GM06990 (cell line): ENCODE data around the gene AFP.

Experiments used
- DNase-seq: peaks from one replicate; pipeline ENCODE4 v3.0.0-alpha.2; 2011; ENCODE audit not compliant: insufficient read length; ENCODE audit errors: extremely low read depth
- H3K27me3 ChIP-seq: replicated peaks from 2 replicates; pipeline ENCODE4 v1.6.0; 2011; ENCODE audit warnings: low read length; ENCODE audit not compliant: control insufficient read depth, insufficient read depth
- H3K36me3 ChIP-seq: 2 replicates; pipeline ENCODE4 v1.5.1; 2011; ENCODE audit warnings: low read length; ENCODE audit not compliant: control insufficient read depth, insufficient read depth
- H3K4me3 ChIP-seq: replicated peaks from 2 replicates; pipeline ENCODE4 v1.5.1; 2011; ENCODE audit warnings: low read depth, mild to moderate bottlenecking, control low read depth, low read length
- TF ChIP-seq, protein P1 (sequence below): IDR thresholded peaks from 2 replicates; pipeline ENCODE4 v1.5.1; 2011; ENCODE audit warnings: low read length, control low read depth, mild to moderate bottlenecking, inconsistent platforms; ENCODE audit not compliant: insufficient read depth, poor library complexity, severe bottlenecking

The AFP gene

DNA sequence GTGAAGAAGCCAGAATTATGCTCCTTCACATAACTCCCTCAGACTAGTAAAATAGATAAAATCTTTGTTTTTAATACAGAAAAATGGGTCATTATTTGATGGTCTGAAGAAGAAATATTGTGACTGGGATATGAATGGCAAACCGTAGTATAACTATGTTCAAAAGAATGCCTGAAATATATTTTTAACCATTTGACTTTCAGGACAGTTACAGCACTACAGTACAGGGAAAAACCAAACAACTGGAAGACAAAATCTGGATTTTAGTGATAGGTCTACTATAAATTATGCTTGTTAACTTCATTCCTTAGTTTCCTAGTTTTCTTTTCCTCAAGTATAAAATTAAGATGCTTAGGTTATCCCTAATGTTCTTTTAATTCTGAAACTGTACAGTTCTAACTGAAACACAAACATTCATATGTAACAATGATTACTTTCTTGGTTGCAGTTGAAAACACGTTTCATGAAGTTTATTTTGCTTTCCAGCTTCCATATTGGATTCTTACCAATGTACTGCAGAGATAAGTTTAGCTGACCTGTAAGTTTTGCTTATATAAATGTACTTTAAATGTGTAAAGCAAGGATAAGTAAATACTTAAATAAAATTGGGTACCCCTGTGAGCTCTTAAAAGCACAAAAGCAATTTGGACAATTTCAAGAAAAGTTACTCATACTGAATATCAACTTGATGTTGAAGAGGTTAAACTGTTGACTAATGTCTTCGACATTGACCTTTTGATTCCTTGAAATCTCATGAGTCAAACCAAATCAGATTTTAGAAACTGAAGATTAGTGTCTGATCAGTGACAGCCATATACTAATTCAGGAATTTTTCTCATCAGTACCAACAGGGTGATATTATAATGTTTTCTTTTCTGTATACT, 895 bp downstream of the AFP start:
- TF ChIP-seq, protein P1, sequence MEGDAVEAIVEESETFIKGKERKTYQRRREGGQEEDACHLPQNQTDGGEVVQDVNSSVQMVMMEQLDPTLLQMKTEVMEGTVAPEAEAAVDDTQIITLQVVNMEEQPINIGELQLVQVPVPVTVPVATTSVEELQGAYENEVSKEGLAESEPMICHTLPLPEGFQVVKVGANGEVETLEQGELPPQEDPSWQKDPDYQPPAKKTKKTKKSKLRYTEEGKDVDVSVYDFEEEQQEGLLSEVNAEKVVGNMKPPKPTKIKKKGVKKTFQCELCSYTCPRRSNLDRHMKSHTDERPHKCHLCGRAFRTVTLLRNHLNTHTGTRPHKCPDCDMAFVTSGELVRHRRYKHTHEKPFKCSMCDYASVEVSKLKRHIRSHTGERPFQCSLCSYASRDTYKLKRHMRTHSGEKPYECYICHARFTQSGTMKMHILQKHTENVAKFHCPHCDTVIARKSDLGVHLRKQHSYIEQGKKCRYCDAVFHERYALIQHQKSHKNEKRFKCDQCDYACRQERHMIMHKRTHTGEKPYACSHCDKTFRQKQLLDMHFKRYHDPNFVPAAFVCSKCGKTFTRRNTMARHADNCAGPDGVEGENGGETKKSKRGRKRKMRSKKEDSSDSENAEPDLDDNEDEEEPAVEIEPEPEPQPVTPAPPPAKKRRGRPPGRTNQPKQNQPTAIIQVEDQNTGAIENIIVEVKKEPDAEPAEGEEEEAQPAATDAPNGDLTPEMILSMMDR, result no peak
- no peak for DNase-seq
- H3K27me3 ChIP-seq, result no peaks in the 10 kb centered on the region
- no peaks in the 10 kb centered on the region for H3K36me3 ChIP-seq
- no peak overlapping the region for H3K4me3 ChIP-seq

DNA sequence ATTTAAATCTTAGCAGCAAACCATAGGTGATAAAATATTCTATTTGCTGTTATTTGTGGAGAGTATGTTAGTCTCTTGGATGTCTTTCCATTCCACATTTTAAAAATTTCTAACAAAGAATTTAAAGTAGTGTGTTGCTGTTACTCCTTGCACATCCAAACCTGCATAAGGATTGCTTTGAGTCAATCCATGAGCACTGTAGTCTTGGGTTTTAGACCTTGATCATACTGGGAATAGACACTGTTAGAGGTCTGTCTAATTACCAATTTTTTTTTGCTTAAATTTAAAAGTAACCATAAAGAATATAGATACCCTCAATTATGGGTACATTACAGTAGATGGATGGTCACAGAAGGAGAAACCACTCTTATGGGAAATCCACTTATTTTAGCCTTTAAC, 1.5 kb downstream of the AFP start:
- TF ChIP-seq, protein P1, result no peak
- DNase-seq, result no peak
- no peak overlapping the region for H3K4me3 ChIP-seq
- no peaks in the 10 kb centered on the region for H3K27me3 ChIP-seq
- H3K36me3 ChIP-seq, result no peaks in the 10 kb centered on the region

DNA sequence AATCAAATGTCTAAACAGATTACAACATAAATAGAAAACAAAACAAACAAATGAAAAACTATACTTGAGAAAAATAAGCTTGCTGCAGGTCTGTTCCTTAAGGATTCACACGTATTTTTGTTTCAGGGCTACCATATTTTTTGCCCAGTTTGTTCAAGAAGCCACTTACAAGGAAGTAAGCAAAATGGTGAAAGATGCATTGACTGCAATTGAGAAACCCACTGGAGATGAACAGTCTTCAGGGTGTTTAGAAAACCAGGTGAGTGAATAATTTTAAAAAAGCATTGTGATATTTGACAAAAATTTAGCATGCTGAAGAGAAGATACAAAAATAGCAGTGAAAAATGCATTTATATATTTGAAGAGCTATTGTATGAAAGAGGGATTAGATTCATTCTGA, 2.0 kb downstream of the AFP start:
- TF ChIP-seq, protein P1, result no peak
- no peak for DNase-seq
- no peaks in the 10 kb centered on the region for H3K36me3 ChIP-seq
- no peaks in the 10 kb centered on the region for H3K27me3 ChIP-seq
- H3K4me3 ChIP-seq, result no peak overlapping the region

DNA sequence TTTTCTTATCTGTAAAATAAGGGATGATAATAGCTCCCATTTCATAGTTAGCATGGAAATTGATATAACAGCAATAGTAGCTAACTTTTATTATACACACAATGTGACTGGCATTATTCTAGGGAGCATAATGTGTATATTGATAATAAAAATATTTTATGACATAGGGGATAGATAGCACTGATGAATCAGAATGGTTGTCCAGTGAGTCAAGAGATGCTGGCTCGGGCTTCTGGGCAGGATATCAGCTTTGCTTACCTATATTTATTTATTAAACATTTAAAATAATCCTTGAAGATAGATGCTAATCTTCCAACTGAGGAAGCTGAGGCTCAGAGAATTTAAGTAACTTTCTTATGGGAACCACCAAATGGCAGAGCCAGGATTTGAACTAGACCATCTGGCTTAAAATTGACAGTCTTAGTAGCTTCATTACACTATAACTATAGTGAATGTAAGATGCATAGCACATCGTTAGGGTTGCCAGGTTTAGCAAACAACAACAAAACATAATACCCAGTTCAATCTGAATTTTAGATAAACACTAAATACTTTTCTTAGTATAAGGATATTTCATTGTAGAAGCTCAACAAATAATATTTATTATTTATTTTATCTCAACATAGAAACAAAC, 2.7 kb downstream of the AFP start:
- Histone ChIP-seq H3K27me3 (no peaks in the 10 kb centered on the region), H3K36me3 (no peaks in the 10 kb centered on the region), H3K4me3 (no peak overlapping the region)
- TF ChIP-seq, protein P1, result no peak
- no peak for DNase-seq

DNA sequence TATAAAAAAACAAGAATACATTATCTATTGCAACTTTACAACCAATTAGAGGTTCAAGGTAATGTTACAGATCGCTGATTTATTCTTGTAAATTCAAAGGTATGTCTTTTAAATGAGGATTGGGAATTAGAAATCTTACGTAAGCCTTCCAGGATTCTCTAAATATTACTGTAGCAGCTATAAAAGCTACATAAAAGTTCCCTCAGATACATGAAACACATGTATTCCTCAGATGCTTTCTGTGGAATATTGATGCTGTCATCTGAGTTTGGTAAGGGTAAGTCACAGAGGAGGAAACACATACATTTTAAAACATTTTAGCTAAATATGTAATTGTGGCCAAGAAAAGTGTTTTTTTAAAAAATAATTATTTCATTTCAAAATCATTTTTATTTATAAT, 3.4 kb downstream of the AFP start:
- Histone ChIP-seq H3K4me3 (no peak overlapping the region), H3K36me3 (no peaks in the 10 kb centered on the region), H3K27me3 (no peaks in the 10 kb centered on the region)
- TF ChIP-seq, protein P1, result no peak
- no peak for DNase-seq
